HG03571 (cell line): ENCODE results near the gene SORCS2.

ENCODE experiments used
- ATAC-seq: cut with Tn5 transposase; IDR thresholded peaks from one replicate; pipeline ENCODE4 v1.9.1; 2021; ENCODE audit not compliant: unreplicated experiment

Gene SORCS2

DNA sequence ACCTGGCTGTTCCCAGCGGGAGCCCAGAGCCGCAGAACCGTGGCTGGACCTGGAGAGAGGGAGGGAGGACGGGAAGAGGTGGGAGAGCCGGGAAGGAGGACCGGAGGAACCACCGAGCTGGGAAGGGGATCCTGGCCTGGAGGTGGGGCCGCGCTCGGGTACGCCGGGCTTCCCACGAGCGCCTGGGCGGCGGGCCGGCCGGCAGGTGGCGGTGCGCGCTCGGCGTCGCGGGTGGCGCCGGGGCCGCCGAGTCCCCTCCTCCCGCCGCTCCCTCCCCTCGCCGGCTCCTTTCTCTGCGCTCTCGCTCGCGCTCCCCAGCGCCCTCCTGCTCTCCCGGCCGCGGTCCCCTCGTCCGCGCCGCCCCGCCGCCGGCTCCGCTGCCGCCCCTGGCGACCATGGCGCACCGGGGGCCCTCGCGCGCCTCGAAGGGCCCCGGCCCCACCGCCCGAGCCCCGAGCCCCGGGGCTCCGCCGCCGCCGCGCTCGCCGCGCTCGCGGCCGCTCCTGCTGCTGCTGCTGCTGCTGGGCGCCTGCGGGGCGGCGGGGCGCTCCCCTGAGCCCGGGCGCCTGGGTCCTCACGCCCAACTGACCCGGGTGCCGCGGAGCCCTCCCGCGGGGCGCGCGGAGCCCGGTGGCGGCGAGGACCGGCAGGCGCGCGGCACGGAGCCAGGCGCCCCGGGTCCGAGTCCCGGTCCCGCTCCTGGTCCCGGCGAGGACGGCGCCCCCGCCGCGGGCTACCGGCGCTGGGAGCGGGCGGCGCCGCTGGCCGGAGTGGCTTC is at the start of gene SORCS2:
Gene SORCS2 (plus strand): TSS at position 287 of the 778 bp plus-strand sequence.
- ATAC-seq: peak; percentile 66

DNA sequence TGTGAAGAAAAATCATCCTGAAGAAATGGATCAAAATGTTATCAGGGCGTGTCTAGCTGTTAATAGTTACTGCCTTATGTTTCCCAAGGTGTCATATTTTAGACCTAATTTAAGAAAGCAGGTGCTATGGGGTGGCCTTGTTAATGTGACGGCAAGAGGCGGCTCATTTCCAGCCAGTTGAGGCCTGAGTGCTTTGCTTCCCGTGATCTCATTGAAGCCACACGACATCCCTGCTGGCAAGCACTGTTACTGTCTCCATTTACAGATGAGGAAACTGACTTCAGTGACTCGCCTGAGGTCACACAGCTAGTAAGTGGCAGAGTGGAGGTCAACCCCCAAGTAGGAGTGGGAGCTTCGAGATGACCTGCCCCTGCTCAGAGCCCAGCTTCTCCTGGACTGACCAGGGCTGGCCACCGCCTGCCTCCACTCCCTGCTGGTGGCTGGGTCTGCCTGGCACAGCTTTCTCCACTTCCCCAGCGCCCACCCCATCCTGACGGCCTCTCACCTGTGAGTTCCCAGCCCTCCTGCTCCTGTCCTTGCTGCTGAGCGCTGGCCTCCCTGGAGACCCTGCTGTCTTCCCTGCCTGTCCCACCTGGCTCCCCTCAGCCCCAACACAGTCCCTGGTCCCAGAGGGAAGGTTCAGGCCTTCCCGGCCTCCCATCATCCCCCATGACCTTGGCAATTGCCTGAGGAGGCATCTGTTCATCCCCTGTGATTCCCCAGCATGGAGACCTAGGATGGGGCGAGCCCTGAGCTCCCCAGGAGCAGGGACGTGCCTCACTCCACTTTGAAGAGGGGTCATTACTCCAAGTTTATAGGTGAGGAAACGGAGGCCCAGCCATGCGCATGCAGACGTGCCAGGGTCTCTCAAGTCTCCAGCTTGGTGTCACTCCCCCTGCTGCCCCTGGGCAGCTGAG is 47.7 kb upstream of the SORCS2 start:
- ATAC-seq: no peak

DNA sequence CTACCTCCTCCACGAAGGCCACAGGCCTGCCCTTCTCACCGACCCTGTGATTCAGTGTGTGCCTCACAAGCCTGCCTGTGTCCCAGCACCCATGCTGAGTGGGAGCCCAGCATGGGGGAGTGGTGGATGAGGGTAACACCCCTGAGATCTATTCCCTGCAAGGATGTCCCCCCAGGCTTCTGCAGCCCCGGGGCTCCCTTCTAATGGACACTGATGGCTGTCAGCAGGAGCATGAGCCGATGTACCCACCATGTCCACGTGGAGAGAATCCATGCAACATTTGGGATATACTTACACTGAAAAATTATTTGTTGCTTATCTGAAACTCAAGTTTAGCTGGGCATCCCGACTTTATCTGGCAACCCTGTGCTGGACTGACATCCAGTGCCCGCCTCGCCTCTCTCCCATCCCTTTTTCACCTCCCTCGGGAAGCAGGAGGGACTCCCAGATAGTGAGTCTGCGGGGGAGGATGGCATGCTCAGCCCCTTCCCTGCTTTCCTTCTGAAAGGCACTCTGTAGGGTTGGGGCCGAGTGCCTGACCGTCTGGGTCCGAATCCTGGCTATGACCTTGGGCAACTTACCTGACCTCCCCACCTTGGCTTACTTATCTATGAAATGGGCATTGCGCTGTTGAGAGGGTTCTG is 46.9 kb upstream of the SORCS2 start:
- ATAC-seq: no peak

DNA sequence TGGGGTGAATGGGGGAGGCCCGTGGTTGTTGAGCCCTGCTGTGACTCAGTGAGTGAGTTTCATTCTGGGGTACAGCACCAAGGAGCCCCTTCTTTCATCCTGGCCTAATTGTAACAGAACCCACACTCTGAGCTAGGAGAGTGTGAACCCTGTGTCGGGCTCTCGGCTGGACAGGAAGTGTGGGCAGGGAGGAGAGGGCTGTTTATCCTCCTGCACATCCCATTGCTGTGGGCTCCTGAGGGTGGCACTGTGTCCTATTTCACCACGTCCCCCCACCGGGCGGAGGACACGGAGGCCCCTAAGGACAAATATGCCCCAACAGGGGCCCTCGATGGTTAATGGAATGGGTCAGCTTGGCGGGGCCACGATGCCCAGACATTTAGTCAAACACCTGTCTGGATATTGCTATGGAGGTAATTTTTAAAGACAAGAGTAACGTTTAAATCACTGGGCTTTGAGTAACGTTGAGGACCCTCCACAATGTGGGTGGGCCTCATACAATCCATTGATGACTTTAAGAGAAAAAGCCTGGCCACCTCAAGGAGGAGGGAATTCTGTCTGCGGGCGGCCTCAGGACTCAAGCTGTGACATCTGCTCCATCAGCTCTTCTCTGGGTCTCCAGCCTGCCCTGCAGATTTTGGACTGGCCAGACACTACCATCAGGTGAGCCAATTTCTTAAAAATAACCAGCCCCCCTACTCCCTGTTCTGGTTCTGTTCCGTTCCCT is 46.1 kb upstream of the SORCS2 start:
- ATAC-seq: no peak

DNA sequence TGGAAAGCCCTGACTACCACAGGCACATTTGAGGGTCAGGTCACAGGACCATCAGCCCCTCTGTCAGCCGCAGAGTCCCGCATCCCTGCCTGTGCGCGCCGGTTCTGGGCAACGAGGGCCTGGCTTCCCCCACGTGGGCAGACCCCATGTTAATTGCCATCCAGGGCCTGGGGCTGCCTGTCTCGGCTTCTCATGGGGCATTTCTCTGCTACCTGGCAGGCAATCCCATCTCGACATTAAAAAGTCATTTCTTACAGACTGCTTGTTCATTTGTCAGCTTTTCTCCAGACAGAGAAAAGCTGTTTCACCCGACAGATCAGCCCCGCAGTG is 45.6 kb upstream of the SORCS2 start:
- no peak for ATAC-seq

DNA sequence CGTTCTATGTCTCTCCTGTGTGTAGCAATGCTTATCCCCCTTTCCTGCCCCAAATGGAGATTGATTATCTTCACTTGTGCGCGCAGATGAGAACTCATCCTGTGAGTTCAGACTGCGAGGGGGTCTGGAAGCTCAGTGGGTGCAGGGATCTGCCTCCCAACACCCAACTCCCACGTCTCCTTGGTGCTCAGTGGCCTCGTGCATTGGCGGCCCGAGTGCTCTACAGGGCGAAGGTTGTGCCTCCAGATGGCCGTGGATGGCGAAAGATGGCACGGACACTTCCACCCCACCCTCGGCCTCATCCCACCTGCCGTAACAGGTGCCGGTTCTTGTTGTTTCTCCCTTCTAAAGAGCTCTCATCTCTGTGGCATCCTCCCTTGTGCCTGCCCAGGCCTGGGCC is 45.1 kb upstream of the SORCS2 start:
- ATAC-seq: no peak

DNA sequence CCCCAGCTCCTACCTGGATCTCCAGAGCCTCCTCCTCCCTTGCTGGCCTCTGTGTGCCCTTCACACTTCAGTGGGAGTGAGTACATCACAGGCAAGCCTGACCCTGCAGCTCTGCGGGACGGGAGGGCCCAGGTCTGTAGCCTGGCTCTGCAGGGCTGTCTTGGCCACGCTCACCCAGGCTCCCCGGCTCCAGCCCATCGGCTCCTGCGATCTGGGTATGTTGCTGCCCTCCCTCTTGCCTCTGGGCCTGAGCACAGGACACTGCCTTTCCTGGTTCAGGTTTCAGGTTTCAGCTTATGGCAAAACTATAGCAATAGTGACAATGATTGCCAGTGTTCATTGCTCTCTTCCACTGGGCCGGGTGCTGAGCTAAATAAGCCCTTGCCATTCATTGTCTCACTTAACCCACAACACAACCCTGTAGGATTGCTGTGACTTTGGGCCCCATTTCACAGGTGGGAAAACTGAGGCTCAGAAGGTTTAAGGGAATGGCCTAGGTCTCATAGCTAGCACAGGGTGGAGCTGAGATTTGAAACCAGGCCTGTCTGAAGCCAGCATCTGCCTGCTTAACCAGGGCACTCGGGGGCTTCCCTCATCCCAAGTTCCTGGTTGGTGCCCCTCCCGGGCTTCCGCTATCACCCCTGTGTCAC is 44.6 kb upstream of the SORCS2 start:
- no peak for ATAC-seq

DNA sequence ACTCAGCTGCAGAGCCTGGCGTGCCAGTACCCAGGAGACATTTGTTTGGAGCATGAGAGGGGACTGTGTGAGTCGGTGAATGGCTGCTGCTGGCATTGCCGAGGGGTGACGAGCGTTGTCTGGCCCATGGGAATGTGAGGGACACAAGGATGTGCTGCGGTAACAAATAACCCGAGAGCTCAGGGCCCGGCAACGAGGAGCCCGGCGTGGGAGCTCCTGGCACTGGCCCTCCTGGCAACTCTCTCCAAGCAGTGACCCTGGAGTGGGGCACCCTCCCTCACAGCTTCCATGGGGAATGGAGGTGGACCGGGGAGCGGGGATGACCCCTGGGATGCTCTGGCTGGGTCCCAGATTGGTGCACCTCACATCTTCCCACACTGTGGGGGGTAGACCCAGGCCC is 44.0 kb upstream of the SORCS2 start:
- ATAC-seq: no peak

DNA sequence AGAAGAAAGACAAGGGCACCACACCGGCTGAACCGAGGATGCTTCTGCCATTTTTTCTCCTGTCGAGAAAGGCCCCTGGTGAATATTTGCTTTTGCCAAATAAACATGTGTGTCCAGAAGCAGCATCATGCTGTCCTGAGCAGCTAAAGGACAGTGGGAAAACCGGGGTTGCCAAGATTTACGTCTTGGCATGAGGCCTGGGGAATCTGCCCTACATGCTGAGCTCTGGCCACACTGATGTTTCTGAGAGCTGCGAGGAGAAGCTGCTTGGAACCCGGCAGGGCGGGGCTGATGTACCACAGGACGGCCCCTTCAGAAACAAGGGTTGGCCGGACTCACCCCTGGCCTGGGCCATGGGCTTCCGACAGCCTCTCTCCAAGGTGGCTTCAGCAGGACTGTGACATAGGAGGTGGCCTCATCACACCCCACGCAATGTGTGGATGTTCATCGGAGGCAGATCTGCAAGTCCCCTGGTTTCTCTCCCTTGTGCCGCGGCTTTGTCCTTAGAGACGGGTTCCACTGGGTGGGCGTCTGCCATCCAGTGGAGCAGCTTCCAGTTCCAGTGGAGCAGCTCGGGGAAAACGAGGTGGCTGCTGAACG is 42.2 kb upstream of the SORCS2 start:
- no peak for ATAC-seq

DNA sequence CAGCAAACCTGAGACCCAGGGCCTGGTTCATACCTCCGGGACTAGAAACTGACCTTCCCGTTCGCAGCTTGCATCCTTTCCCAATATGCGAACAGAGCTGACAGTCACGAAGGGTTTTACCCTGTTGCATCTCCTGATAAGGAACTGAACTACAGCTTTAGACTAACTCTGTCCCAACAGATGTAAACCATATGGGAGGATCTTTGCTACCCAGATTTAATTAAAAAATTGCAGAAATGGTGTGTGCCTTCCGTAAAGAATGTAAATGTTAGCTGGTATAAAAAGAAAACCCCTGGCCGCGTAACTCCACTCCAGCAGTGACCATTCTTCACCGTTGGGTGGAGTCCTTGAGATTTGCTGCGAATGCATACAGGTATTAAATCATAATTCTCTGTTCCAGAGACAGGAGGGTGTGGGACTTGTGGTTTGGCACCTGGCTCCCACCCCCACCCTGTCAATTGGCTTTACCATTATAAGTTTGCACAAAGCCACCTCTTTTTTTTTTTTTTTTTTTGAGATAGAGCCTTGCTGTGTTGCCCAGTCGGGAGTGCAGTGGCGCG is 40.6 kb upstream of the SORCS2 start:
- no peak for ATAC-seq

DNA sequence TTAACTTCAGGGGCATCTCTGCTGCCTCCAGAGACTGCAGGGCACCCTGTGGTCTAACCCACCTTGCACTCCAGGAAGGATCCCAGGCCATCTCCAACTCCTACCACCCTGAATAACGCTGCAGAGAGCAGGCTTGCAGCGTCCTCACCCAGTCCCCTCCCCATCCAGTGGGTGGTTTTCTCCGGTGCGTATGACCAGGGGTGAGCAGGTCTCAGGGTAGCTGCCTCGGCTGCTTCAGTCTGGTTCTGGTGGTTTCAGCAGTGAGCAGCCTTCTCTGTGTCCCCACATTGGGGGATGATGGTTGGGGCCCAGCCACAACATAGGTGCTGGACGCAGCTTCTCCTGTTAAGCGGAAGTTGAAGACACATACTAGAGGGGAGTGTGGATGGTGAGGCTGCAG is 38.6 kb upstream of the SORCS2 start:
- ATAC-seq: no peak

DNA sequence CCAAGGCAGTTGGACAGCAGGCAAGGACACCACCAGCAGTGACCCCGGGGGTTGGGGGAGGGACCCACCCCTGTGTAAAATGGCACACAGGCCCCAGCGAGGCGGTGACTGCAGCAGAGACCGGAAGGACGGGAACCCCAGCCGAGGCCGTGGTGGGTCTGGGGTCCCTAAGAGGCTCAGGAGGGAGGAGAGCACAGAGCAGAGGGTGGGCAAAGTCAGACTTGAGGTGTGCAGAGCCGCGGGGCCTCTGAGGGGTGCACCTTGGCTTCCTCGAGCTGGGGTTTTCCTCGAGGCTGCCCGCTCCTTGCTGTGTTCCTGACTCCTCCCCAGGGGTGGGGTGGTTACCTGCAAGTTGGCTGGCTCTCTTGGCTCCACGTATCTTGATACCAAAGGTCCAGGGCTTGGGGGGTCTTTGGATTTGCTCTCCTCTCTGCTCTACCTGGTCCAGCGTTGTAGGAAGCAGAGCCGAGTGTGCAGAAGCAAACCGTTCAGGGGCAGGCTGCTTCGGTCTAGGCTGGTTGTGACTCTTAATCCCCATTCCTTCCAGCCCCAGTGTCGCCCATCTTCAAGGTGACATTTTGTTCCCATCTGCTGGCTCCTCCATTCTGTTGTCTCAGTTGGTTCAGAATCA is 37.9 kb upstream of the SORCS2 start:
- no peak for ATAC-seq

DNA sequence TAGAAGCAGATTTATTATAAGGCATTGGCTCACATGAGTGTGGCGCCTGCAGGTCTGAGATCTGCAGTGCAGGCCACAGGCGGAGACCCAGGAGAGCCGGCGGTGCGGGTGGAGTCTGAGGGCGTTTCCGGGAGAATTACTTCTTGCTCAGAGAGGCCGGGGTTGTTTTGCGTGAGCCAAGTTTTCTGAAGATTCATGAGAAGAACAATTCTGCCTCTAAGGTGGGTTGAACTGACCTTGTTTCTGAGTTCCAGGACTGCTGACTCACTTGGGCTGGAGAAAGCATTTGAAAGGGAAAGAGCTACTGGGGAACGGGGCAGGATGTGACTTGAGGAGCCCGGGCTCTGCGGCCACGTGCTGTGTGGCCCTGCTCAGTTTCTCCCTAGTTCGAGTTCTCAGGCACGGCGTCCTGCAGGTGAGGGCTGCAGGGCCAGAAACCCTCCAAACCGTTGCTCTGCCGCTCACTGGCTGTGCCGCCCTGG is 36.7 kb upstream of the SORCS2 start:
- no peak for ATAC-seq

DNA sequence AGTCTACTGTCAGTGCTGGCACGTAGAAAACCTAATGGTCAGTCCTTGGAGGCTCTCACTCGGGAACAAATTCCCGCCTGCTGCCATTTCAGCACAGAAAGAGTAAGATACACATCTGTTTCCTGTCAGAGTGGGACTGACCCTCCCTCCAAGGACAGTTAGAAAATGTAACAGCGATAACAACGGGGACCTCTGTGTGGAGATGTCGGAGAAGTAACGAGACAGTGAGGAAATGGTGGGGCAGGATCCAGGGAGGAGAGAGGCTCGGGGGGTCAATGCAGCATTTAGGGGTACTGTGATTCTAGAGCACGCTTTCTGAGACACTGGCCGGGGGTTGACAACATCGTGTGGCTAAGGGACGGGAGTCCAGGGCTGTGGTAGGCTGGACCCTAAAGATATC is 36.0 kb upstream of the SORCS2 start:
- ATAC-seq: no peak

DNA sequence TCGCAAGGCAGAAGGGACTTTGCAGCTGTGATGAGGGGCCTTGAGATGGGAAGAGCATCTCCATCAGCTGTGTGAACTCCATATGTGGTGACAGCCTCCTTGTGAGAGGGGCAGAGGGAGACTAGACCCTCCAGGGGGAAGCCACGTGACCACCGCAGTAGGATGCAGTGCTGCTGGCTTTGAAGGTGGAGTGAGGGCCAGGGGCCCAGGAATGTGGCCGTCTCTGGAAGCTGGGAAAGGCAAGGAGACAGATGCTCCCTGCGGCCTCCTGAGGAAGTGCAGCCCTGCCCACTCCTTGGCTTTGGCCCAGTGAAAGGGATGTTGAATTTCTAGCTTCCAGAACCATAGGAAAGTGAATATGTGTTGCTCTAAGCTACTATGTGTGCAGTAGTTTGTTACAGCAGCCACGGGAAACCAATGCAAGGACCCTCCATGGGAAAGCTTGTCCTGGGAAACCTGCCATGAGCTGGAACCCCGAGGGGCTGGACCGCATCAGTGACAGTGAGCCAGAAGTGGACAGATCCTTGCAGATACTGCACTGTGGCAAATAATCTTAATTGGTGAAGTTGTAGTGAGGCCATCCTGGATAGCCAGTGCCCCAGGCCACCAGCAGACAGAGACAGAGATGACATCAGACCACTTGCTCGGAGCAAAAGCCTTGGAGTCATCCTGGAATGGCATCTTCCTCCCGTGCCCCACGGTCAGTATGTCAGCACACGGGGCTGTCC is 35.4 kb upstream of the SORCS2 start:
- no peak for ATAC-seq

DNA sequence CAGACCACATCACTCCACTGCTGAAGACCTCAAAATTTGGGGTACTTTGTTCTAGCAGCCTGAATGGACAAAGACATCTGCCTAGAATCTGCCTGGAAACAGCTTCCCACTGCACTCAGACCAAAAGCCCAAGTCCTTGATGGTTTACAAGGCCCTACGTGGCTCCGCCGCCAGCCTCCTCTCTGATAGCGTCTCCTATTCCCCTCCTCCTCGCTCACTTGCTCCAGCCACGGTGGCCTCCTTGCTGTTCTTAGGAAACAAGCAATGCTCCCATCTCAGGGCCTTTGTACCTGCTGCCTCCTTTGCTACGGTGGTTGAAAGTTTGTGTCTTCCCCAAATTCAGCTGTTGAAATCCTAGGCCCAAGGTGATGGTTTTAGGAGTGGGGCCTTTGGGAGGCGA is 34.7 kb upstream of the SORCS2 start:
- no peak for ATAC-seq

DNA sequence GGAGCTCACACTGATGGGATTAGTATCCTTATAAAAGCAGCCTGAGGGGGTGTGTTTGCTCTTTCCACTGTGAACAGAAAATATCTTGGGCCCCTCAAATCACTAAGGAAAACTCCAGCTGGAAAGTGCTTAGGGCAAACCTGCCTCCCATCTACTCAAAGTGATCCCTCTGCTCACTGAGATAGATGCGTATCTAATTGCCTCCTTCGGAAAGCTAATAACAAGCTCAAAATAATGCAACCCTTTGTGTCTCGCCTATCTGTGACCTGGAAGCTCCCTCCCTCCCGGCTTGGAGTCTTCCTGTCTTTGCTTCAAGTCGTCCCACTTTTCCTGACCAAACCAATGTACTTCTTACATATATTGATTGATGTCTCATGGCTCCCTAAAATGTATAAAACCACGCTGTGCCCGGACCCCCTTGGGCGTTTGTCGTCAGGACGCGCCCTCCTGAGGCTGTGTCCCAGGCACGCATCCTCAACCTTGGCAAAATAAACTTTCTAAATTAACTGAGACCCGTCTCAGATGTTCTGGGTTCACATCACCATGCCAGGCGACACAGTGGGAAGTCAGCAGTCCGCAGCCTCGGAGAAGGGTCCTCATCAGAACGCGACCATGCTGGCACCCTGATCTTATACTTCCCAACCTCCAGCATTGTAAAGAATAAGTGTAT is 34.1 kb upstream of the SORCS2 start:
- ATAC-seq: no peak

DNA sequence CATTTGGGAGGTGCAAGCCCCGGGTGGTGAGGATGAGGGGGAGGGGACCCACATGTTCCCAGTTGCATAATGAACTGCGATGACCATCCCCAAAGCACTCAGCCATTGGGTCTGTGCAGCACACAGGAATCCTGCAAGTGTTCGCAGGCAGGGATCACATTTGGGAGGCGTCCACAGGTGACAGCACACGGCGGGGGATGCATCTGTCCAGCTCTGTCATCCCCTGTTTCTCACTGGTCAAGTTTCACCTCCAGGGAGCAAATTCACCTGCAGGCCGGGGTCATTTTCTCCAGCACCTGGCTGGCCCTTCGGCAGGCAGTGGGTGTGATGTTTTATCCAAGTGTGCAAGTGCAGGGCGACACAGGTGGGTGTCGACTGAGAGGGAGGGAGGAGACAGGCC is 33.3 kb upstream of the SORCS2 start:
- no peak for ATAC-seq
